Thoracic aorta (tissue), 2 donors: ENCODE data around the gene CAMK1D. TPM values are rescaled to one million over a fixed set of nuclear protein-coding genes. Genes with fewer than 3 reads are reported as not detected.

Experiments used
- ATAC-seq: fragments of 150-250 bp; one replicate; pipeline ENCODE4 v1.8.0; 2017; ENCODE audit warnings: low read depth; ENCODE audit not compliant: insufficient number of reproducible peaks, low FRiP score
- DNase-seq: peaks from one replicate; pipeline ENCODE4 v3.0.0-alpha.2; 2020; ENCODE audit warnings: low spot score
- H3K27ac ChIP-seq, 2 donors: fragments of 200-600 bp; sonication (generic); 1 replicate in 1 of 2; 2 replicates in 1 of 2; pipeline ENCODE4 v1.5.1; 2016; ENCODE audit warnings: mild to moderate bottlenecking in 2 of 2, moderate library complexity in 2 of 2
- H3K27me3 ChIP-seq: fragments of 200-600 bp; sonication (generic); replicated peaks from 2 replicates; pipeline ENCODE4 v1.6.0; 2016; ENCODE audit warnings: mild to moderate bottlenecking; ENCODE audit not compliant: insufficient read depth
- H3K36me3 ChIP-seq: fragments of 200-600 bp; sonication (generic); one replicate; pipeline ENCODE4 v1.5.1; 2016
- H3K4me1 ChIP-seq, 2 donors: fragments of 200-600 bp; sonication (generic); 1 replicate in 1 of 2; 2 replicates in 1 of 2; pipeline versions ENCODE4 v1.5.1 to v1.6.0; 2016; ENCODE audit warnings: low read depth in 2 of 2, mild to moderate bottlenecking in 1 of 2; ENCODE audit not compliant: control insufficient read depth in 1 of 2
- H3K4me3 ChIP-seq: fragments of 200-600 bp; sonication (generic); 2 replicates; pipeline ENCODE4 v1.5.1; 2016; ENCODE audit warnings: mild to moderate bottlenecking
- H3K9me3 ChIP-seq: fragments of 200-600 bp; sonication (generic); 2 replicates; pipeline ENCODE4 v1.5.1; 2016
- CTCF ChIP-seq: fragments of 200-600 bp; sonication (generic); IDR thresholded peaks from one replicate; pipeline ENCODE4 v1.5.1; 2019; ENCODE audit warnings: antibody characterized with exemption
- total RNA-seq, 2 donors: library from RNA; depleted of rRNA; stranded (reverse); fragments of >200 nt; gene quantifications; one replicate each; pipeline versions ENCODE4 v1.1.0 to v1.2.3, GENCODE V29; 2016

Gene CAMK1D
- total RNA-seq, 2 donors from 2014 or later = 8.7 to 11.2 TPM

DNA sequence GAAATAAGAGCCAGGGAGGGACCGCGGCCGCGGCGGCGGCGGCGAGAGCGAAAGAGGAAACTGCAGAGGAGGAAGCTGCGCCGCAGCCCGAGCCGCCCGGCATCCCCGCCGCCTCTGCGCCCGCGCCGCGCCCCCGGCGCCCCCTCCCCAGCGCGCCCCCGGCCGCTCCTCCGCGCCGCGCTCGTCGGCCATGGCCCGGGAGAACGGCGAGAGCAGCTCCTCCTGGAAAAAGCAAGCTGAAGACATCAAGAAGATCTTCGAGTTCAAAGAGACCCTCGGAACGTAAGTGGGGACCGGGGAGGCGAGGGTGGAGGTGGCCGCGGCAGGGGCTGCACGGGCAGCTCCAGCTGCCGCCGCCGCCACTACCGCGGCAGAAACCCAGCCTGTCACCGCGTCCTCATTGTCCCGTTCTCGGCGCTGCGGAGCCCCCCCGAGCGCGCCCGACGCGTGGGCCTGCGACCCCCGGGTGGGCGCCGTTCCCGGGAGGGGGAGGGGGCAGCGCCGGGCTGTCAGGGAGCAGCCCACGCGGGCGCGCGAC, 351 bp downstream of the CAMK1D start:
- Histone ChIP-seq H3K4me1 (peaks cover 3 to 16% of the 10 kb centered on the region in 2 donors), H3K9me3 (no peaks in the 10 kb centered on the region), H3K27me3 (no peaks in the 10 kb centered on the region), H3K27ac (peak overlapping the region; percentile 69 to 90), H3K36me3 (no peaks in the 10 kb centered on the region), H3K4me3 (peak overlapping the region; percentile 96)
- ATAC-seq (no peak), DNase-seq (no peak)
- TF ChIP-seq CTCF = no peak

DNA sequence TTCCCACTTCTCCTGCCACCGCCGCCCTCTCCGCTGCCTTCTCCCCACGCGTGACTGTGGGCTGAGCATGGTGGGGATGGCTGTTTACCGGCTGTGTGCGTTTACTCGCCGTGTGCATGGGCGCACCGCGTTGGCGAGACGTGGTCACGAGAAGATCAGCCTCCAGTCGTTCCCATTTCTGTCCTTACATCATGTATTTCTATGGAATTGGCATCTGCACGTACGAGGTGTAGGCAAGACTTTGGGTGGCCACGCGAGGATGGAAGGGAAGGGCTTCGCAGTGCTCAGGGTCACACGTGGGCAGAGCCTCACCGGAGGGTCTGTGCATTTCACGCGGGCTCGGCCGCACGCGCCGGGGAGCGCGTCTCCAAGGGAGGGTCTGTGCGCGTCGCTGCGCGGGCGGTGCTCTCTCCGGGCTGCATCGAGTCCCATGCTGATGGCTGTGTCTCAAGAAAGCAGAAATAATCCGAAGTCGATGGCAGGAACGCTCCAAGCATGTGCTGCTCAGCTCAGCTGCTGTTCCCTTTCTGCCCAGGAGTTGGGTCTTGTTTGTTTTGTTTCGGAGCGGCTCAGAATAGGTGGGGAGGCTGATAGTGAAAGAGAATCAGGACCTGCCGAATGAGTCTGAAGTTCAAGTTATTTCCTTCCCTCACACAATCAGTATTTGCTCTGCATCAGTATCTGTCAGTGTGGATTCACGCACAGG, 973 bp downstream of the CAMK1D start:
- H3K36me3 ChIP-seq = no peaks in the 10 kb centered on the region
- ATAC-seq = no peak
- H3K4me1 ChIP-seq = peaks cover 3 to 16% of the 10 kb centered on the region in 2 donors
- TF ChIP-seq CTCF = peak; percentile 37
- peak overlapping the region; percentile 96 for H3K4me3 ChIP-seq
- DNase-seq = no peak
- H3K27me3 ChIP-seq = no peaks in the 10 kb centered on the region
- no peaks in the 10 kb centered on the region for H3K9me3 ChIP-seq
- H3K27ac ChIP-seq = peak overlapping the region in 1 of 2 donors; percentile 90

DNA sequence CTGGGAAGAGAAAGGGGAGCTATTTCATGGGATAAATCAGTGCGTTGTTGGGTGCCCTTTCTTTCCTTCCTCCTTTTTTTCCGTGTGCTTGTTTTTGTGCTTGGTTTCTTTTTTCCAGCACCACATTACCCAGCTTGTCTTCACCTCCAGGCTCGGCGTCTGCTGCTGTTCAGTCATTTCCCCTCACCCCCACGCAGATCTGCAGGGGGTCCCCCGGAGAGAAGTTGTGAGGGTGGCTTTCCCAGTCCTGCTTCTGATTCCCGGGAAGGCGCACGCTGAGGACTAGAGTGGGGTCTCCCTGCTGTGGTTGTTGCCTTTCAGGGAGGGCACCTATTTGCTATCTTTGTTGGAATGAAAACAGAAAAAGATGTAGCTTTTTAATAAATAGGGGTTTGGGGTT, 1.6 kb downstream of the CAMK1D start:
- ATAC-seq = no peak
- H3K36me3 ChIP-seq = no peaks in the 10 kb centered on the region
- H3K4me1 ChIP-seq = peaks cover 3 to 16% of the 10 kb centered on the region in 2 donors
- DNase-seq = no peak
- H3K27ac ChIP-seq = peak overlapping the region in 1 of 2 donors; percentile 5
- H3K4me3 ChIP-seq = peak overlapping the region; percentile 96
- no peaks in the 10 kb centered on the region for H3K9me3 ChIP-seq
- no peak for TF ChIP-seq CTCF
- H3K27me3 ChIP-seq = no peaks in the 10 kb centered on the region

DNA sequence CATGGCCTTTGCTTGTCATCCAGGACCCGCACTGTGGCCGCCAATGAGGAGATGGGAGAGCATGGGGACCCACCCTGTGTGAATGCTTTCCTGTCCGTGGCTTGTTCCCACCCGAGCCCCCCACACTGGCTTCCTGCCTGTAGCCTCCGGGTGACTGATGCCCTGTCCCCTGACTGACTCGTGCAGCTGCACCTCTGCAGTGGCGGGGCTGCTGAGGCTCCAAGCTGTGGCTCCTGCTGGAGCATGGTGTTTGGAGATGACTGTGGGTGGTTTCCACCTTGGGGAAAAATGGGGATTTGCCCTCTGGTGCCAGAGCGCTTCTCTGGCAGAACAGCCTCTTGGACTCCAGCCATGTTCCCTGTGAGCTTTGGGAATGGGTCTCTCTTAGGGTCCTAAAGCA, 2.1 kb downstream of the CAMK1D start:
- Histone ChIP-seq H3K36me3 (no peaks in the 10 kb centered on the region), H3K9me3 (no peaks in the 10 kb centered on the region), H3K4me3 (no peak overlapping the region), H3K27me3 (no peaks in the 10 kb centered on the region), H3K4me1 (peaks cover 3 to 16% of the 10 kb centered on the region in 2 donors), H3K27ac (no peak overlapping the region)
- no peak for DNase-seq
- ATAC-seq = no peak
- no peak for TF ChIP-seq CTCF

DNA sequence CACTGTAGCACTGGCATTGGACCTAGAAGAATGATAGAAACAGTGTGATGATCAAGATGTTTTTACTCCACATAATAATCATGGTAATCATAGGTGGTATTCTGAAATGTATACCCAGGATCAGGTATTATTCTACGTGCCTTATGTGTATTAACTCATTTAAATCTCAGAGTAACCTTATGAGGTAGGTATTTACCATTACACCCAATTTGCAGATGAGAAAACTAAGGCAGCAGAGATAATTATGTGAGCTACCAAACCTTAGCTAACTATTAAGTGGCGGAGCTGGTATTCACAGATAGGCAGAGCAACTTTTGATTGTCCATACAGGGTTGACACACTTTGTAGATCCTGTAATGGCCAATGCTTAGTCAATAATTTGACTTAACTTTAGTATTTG, 2.5 kb downstream of the CAMK1D start:
- DNase-seq (no peak), ATAC-seq (no peak)
- Histone ChIP-seq H3K27me3 (no peaks in the 10 kb centered on the region), H3K4me3 (no peak overlapping the region), H3K4me1 (peaks cover 3 to 16% of the 10 kb centered on the region in 2 donors), H3K36me3 (no peaks in the 10 kb centered on the region), H3K27ac (no peak overlapping the region), H3K9me3 (no peaks in the 10 kb centered on the region)
- no peak for TF ChIP-seq CTCF
